Calu3 (cell line): ENCODE measurements around the gene LOXL1. TPM values are rescaled to one million over a fixed set of nuclear protein-coding genes. Genes with fewer than 3 reads are reported as not detected.
A peak's percentile ranks its signal among the peaks of the same experiment; 100 is the strongest.
"Not testable (repeated sequence)": the region's sequence is repeated elsewhere in the genome, so short reads cannot be mapped to it uniquely, and the experiment has no call there.

Source experiments
- BruUV-seq: library from RNA; stranded (reverse); fragments of 400-500 nt; replicated peaks from 2 replicates; lab custom pipeline; 2021; lab: Mats Ljungman, UMichigan
- CTCF ChIA-PET: fragments of 300-600 bp; sonication (Branson Sonifier 250); formaldehyde crosslinking; loops from one replicate; lab custom pipeline; 2022; ENCODE audit warnings: antibody characterized with exemption; lab: Charles Lee
- DNase-seq: peaks from one replicate; pipeline ENCODE4 v3.0.0; 2022
- H3K27ac Mint-ChIP-seq: one replicate; pipeline ENCODE4 v1.8.0; 2022; ENCODE audit warnings: mixed read lengths; ENCODE audit not compliant: unreplicated experiment
- H3K27me3 Mint-ChIP-seq: one replicate; pipeline ENCODE4 v1.8.0; 2022; ENCODE audit warnings: mixed read lengths; ENCODE audit not compliant: unreplicated experiment
- H3K36me3 Mint-ChIP-seq: one replicate; pipeline ENCODE4 v1.8.0; 2022; ENCODE audit warnings: mild to moderate bottlenecking, moderate library complexity, mixed read lengths; ENCODE audit not compliant: insufficient read depth, unreplicated experiment
- H3K4me1 Mint-ChIP-seq: one replicate; pipeline ENCODE4 v1.8.0; 2022; ENCODE audit warnings: mild to moderate bottlenecking, low read depth, mixed read lengths; ENCODE audit not compliant: unreplicated experiment
- H3K4me3 Mint-ChIP-seq: one replicate; pipeline ENCODE4 v1.8.0; 2022; ENCODE audit warnings: mild to moderate bottlenecking, low read depth, moderate library complexity, mixed read lengths; ENCODE audit not compliant: unreplicated experiment
- H3K9me3 Mint-ChIP-seq: one replicate; pipeline ENCODE4 v1.8.0; 2022; ENCODE audit warnings: low read depth, mixed read lengths; ENCODE audit not compliant: unreplicated experiment
- intact Hi-C: fragments of 100-400 bp; cut with micrococcal nuclease; formaldehyde crosslinking; loops from one replicate; pipeline ENCODE4 v1.10.0; 2022; ENCODE audit not compliant: unreplicated experiment
- total RNA-seq: library from RNA; stranded (reverse); gene quantifications from 2 replicates; pipeline ENCODE4 v1.2.3, GENCODE V29; 2022
- TF ChIP-seq, protein P1 (sequence below): fragments of 200-600 bp; IDR thresholded peaks from one replicate; pipeline ENCODE4 v1.8.0; 2022; ENCODE audit warnings: antibody characterized with exemption; ENCODE audit not compliant: unreplicated experiment

The LOXL1 gene
- total RNA-seq, 1 experiment from 2014 or later, result 2.1 TPM

DNA sequence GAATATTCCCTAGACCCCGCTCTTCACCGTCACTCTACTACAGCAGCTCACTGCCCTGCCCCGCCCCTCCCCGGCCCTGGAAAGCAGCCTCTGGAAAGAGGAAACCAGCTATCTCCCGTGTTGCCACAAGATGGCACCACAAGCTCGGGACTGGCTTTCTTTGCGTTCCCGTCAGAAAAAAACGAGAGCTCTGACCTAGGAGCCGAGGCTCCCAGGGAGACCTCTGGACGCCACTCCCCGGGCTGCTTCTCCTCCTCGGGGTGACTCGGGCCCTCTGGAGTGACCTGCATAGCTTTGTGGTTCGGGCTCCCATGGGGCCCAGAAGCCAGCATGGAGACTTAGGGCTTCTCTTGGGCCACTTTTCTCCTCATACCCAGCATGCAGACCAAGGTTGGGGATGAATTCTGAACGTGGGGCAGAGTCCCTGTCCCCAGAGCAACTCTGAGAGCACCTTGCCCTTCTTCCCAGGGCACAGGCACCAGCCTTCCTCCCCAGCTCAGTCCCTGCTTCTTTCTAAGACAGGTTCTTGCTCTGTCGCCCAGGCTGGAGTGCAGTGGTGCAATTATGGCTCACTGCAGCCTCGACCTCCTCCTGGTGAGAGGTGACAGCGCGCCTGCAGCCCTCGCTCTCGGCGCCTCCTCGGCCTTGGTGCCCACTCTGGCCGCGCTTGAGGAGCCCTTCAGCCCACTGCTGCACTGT lies 46.9 kb downstream of the LOXL1 start:
- H3K27me3 Mint-ChIP-seq, result peaks cover 18% of the 10 kb centered on the region
- peak; percentile 89 for DNase-seq
- intact Hi-C loops, result loop anchor here (1.0 to 5.0 kb wide), 2 partner anchors 64 to 79 kb away; no protein-coding TSS in a partner anchor
- TF ChIP-seq, protein P1, sequence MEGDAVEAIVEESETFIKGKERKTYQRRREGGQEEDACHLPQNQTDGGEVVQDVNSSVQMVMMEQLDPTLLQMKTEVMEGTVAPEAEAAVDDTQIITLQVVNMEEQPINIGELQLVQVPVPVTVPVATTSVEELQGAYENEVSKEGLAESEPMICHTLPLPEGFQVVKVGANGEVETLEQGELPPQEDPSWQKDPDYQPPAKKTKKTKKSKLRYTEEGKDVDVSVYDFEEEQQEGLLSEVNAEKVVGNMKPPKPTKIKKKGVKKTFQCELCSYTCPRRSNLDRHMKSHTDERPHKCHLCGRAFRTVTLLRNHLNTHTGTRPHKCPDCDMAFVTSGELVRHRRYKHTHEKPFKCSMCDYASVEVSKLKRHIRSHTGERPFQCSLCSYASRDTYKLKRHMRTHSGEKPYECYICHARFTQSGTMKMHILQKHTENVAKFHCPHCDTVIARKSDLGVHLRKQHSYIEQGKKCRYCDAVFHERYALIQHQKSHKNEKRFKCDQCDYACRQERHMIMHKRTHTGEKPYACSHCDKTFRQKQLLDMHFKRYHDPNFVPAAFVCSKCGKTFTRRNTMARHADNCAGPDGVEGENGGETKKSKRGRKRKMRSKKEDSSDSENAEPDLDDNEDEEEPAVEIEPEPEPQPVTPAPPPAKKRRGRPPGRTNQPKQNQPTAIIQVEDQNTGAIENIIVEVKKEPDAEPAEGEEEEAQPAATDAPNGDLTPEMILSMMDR, result peak; percentile 78
- peak overlapping the region; percentile 44 for H3K4me3 Mint-ChIP-seq
- H3K4me1 Mint-ChIP-seq, result peaks cover 14% of the 10 kb centered on the region
- CTCF ChIA-PET, result interaction anchor here (0.5 to 5.1 kb wide), 32 partner anchors 9 to 1783 kb away, joined by 3 to 90 read pairs (median 6); partner anchors contain the start of gene PML
- no TSS peak for BruUV-seq
- no peaks in the 10 kb centered on the region for H3K36me3 Mint-ChIP-seq
- H3K9me3 Mint-ChIP-seq, result no peaks in the 10 kb centered on the region
- H3K27ac Mint-ChIP-seq, result no peak overlapping the region

DNA sequence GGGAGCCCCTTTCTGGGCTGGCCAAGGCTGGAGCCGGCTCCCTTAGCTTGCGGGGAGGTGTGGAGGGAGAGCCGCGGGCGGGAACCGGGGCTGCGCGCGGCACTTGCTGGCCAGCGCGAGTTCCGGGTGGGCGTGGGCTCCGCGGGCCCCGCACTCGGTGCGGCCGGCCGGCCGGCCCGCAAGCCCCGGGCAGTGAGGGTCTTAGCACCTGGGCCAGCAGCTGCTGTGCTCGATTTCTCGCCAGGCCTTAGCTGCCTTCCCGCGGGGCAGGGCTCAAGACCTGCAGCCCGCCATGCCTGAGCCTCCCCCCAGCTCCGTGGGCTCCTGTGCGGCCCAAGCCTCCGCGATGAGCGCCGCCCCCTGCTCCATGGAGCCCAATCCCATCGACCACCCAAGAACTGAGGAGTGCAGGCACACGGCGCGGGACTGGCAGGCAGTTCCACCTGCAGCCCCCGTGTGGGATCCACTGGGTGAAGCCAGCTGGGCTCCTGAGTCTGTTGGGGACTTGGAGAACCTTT lies 47.5 kb downstream of the LOXL1 start:
- intact Hi-C loops, result loop anchor here (1.0 to 5.0 kb wide), 2 partner anchors 64 to 79 kb away; no protein-coding TSS in a partner anchor
- Mint-ChIP-seq H3K27me3 (peaks cover 18% of the 10 kb centered on the region), H3K4me3 (peak overlapping the region; percentile 44), H3K4me1 (peaks cover 16% of the 10 kb centered on the region)
- H3K36me3 Mint-ChIP-seq, H3K27ac Mint-ChIP-seq, H3K9me3 Mint-ChIP-seq, DNase-seq, BruUV-seq: not testable (repeated sequence)
- CTCF ChIA-PET, result interaction anchor here (1.2 to 5.1 kb wide), 8 partner anchors 10 to 349 kb away, joined by 4 to 90 read pairs (median 8); no protein-coding TSS in a partner anchor

DNA sequence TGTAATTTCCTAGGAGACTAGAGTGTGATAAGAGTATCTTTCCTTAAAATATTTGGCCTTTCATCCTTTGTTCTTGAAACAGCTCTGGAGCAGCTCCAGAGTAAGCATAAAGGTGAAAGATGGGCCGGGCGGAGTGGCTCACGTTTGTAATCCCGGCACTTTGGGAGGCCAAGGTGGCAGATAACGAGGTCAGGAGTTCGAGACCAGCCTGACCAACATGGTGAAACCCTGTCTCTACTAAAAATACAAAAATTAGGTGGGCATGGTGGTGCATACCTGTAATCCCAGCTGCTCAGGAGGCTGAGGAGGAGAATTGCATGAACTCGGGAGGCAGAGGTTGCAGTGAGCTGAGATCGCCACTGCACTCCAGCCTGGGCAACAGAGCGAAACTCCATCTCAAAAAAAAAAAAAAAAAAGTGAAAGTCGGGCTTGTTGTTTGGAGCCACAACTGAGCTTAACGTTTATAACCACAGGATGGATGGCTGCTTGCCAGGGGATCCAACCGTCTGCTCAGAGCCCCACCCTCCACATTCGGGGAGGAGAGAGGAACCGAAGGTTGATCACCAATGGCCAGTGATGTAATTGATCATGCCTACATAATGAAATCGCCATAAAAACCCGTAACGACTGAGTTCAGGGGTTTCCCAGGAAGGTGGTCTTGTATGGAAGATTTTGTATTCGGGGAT lies 49.3 kb downstream of the LOXL1 start:
- H3K36me3 Mint-ChIP-seq, intact Hi-C loops, DNase-seq, H3K9me3 Mint-ChIP-seq, BruUV-seq, H3K27ac Mint-ChIP-seq, H3K4me3 Mint-ChIP-seq: not testable (repeated sequence)
- peaks cover 18% of the 10 kb centered on the region for H3K27me3 Mint-ChIP-seq
- H3K4me1 Mint-ChIP-seq, result peaks cover 21% of the 10 kb centered on the region
- CTCF ChIA-PET, result interaction anchor here (0.7 to 5.1 kb wide), 4 partner anchors 12 to 61 kb away, joined by 3 to 90 read pairs (median 8); no protein-coding TSS in a partner anchor

DNA sequence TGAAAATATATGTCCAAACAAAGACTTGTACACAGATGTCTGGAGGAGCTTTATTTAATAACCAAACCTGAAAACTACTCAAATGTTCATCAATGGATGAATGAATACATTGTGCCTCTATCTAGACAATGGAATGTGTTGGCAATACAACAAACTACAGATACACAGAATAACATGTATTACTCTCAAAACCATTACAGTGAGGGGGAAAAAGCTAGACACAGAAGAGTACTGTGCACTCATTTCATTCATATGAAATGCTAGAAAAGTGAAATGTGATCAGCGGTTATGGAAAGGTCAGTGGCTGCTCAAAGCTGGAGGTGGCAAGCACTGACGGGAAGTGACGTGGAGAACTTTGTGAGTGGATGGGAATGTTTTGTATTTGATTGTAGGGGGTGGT lies 52.6 kb downstream of the LOXL1 start:
- CTCF ChIA-PET, result interaction anchor here (1.1 kb wide), 1 partner anchor 15 kb away, joined by 3 read pairs; the partner anchor contains the start of gene PML
- no TSS peak for BruUV-seq
- H3K27me3 Mint-ChIP-seq, result peaks cover 18% of the 10 kb centered on the region
- no peak for DNase-seq
- H3K36me3 Mint-ChIP-seq, result peaks cover under 1% of the 10 kb centered on the region
- H3K27ac Mint-ChIP-seq, result peak overlapping the region; percentile 55
- TF ChIP-seq, protein P1, result no peak
- intact Hi-C loops, result no loop called here
- H3K9me3 Mint-ChIP-seq, result no peaks in the 10 kb centered on the region
- no peak overlapping the region for H3K4me3 Mint-ChIP-seq
- H3K4me1 Mint-ChIP-seq, result peaks cover 32% of the 10 kb centered on the region

DNA sequence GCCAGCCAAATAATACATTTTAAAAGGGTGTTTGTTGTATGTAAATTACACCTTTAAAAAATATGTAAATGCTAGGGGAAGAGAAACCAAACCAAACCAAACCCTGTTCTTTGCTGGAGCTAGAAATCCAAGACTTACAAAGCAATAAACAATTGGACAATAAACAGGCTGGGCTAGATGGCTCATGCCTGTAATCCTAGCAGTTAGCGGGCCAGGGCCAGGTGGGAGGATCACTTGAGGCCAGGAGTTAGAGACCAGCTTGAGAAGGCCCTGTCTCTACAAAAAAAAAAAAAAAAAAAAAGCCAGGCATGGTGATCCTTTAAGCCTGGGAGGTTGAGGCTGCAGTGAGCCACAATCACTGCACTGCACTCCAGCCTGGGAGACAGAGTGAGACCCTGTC lies 53.4 kb downstream of the LOXL1 start:
- TF ChIP-seq, protein P1, result no peak
- Mint-ChIP-seq H3K27me3 (peaks cover 16% of the 10 kb centered on the region), H3K4me3 (no peak overlapping the region), H3K36me3 (peaks cover 8% of the 10 kb centered on the region), H3K9me3 (no peaks in the 10 kb centered on the region), H3K27ac (no peak overlapping the region), H3K4me1 (peaks cover 40% of the 10 kb centered on the region)
- no TSS peak for BruUV-seq
- DNase-seq, result no peak
- CTCF ChIA-PET, result no interaction called here
- intact Hi-C loops, result no loop called here
